IMR-90 (cell line): Measurements from ENCODE around the gene NBEA. TPM values are rescaled to one million over a fixed set of nuclear protein-coding genes. Genes with fewer than 3 reads are reported as not detected.

Source experiments
- ATAC-seq: fragments of 200-7000 bp; cut with Tn5 transposase; 2 replicates; pipeline ENCODE4 v1.9.1; 2020; ENCODE audit warnings: low read depth, mild to moderate bottlenecking, moderate library complexity
- BruUV-seq: library from RNA; stranded (reverse); fragments of 400-500 nt; replicated peaks from 2 replicates; lab custom pipeline; 2021; lab: Mats Ljungman, UMichigan
- CTCF ChIA-PET: fragments of 300-600 bp; formaldehyde crosslinking; extraction: SDS; loops from one replicate; lab custom pipeline; 2021; ENCODE audit warnings: antibody characterized with exemption; lab: Yijun Ruan, JAX
- POLR2A ChIA-PET: fragments of 300-600 bp; sonication (Branson Sonifier 250); formaldehyde crosslinking; loops from one replicate; lab custom pipeline; 2022; ENCODE audit warnings: antibody characterized with exemption; ENCODE audit not compliant: unreplicated experiment; lab: Charles Lee
- DNase-seq: peaks from one replicate; pipeline ENCODE4 v3.0.0; 2013
- H2AFZ ChIP-seq: replicated peaks from 2 replicates; pipeline ENCODE3; 2013; ENCODE audit warnings: low read length, mild to moderate bottlenecking; ENCODE audit not compliant: poor library complexity
- H2AK5ac ChIP-seq: 2 replicates; pipeline ENCODE4 v1.6.1; 2013; ENCODE audit warnings: low read depth, low read length, inconsistent platforms
- H2AK9ac ChIP-seq: replicated peaks from 2 replicates; pipeline ENCODE3; 2013; ENCODE audit warnings: mild to moderate bottlenecking, low read depth, low read length, moderate library complexity; ENCODE audit not compliant: poor library complexity
- H2BK120ac ChIP-seq: 2 replicates; pipeline ENCODE4 v1.6.1; 2013; ENCODE audit warnings: low read depth, low read length, inconsistent platforms
- H2BK15ac ChIP-seq: 3 replicates; pipeline ENCODE4 v1.6.1; 2013; ENCODE audit warnings: low read depth, low read length, inconsistent platforms
- H2BK20ac ChIP-seq: 2 replicates; pipeline ENCODE4 v1.6.1; 2013; ENCODE audit warnings: low read depth, mild to moderate bottlenecking, inconsistent platforms, low read length, moderate library complexity
- H2BK5ac ChIP-seq: 2 replicates; pipeline ENCODE4 v1.6.1; 2013; ENCODE audit warnings: mild to moderate bottlenecking, low read depth, low read length, inconsistent platforms; ENCODE audit not compliant: poor library complexity, severe bottlenecking
- H3K14ac ChIP-seq: replicated peaks from 2 replicates; pipeline ENCODE4 v1.6.1; 2013; ENCODE audit warnings: low read depth, low read length, inconsistent platforms
- H3K18ac ChIP-seq: 2 replicates; pipeline ENCODE4 v1.6.1; 2013; ENCODE audit warnings: low read depth, low read length, control low read depth
- H3K23ac ChIP-seq: 2 replicates; pipeline ENCODE4 v1.6.1; 2013; ENCODE audit warnings: low read depth, low read length, inconsistent platforms
- H3K27ac ChIP-seq: 2 replicates; pipeline ENCODE4 v1.5.1; 2013; ENCODE audit warnings: mild to moderate bottlenecking, control low read depth, low read length; ENCODE audit not compliant: insufficient read depth
- H3K27me3 ChIP-seq: 2 replicates; pipeline ENCODE4 v1.6.1; 2013; ENCODE audit warnings: low read length; ENCODE audit not compliant: control insufficient read depth, insufficient read depth
- H3K36me3 ChIP-seq: 2 replicates; pipeline ENCODE4 v1.6.1; 2013; ENCODE audit warnings: low read length, mixed read lengths; ENCODE audit not compliant: control insufficient read depth, insufficient read depth
- H3K4ac ChIP-seq: 2 replicates; pipeline ENCODE4 v1.6.1; 2013; ENCODE audit warnings: low read depth, low read length, inconsistent platforms
- H3K4me1 ChIP-seq: 2 replicates; pipeline ENCODE4 v1.6.1; 2013; ENCODE audit warnings: low read length, mixed read lengths; ENCODE audit not compliant: control insufficient read depth, insufficient read depth
- H3K4me2 ChIP-seq: 2 replicates; pipeline ENCODE4 v1.6.1; 2013; ENCODE audit warnings: low read depth, mild to moderate bottlenecking, control low read depth, low read length, moderate library complexity
- H3K4me3 ChIP-seq: 2 replicates; pipeline ENCODE4 v1.5.1; 2013; ENCODE audit warnings: low read depth, mild to moderate bottlenecking, control low read depth, low read length, moderate library complexity; ENCODE audit not compliant: insufficient read depth
- H3K56ac ChIP-seq: 2 replicates; pipeline ENCODE4 v1.6.1; 2013; ENCODE audit warnings: low read length, inconsistent platforms; ENCODE audit not compliant: insufficient read depth; ENCODE audit errors: extremely low read depth
- H3K79me1 ChIP-seq, 2 experiments: 2 replicates each; pipeline ENCODE4 v1.6.1; 2013; ENCODE audit warnings: low read length in 2 of 2, inconsistent platforms in 1 of 2, low read depth in 1 of 2
- H3K9ac ChIP-seq: 2 replicates; pipeline ENCODE4 v1.6.1; 2013; ENCODE audit warnings: low read depth, low read length, control low read depth
- H3K9me1 ChIP-seq: 2 replicates; pipeline ENCODE4 v1.6.1; 2013; ENCODE audit warnings: low read length, inconsistent platforms; ENCODE audit not compliant: insufficient read depth
- H3K9me3 ChIP-seq: 2 replicates; pipeline ENCODE4 v1.6.1; 2013; ENCODE audit warnings: low read length; ENCODE audit not compliant: control insufficient read depth, insufficient read depth
- H4K20me1 ChIP-seq: 2 replicates; pipeline ENCODE4 v1.6.1; 2013; ENCODE audit warnings: low read length, inconsistent platforms; ENCODE audit not compliant: insufficient read depth
- H4K5ac ChIP-seq: 2 replicates; pipeline ENCODE4 v1.6.1; 2013; ENCODE audit warnings: mild to moderate bottlenecking, low read depth, low read length, control low read depth
- H4K8ac ChIP-seq, 2 experiments: 2 replicates each; pipeline ENCODE4 v1.6.1; 2013; ENCODE audit warnings: low read depth in 2 of 2, low read length in 2 of 2, control low read depth in 1 of 2, inconsistent platforms in 1 of 2
- H4K91ac ChIP-seq: 2 replicates; pipeline ENCODE4 v1.6.1; 2013; ENCODE audit warnings: low read depth, low read length, inconsistent platforms; ENCODE audit not compliant: insufficient read depth
- BHLHE40 ChIP-seq: fragments of 150-350 bp; IDR thresholded peaks from 2 replicates; pipeline ENCODE4 v1.6.1; 2016; ENCODE audit warnings: mild to moderate bottlenecking, low read depth, low read length
- CEBPB ChIP-seq: IDR thresholded peaks from 2 replicates; pipeline ENCODE4 v1.6.1; 2012; ENCODE audit warnings: low read depth, low read length, improper control_type of control experiment
- FOS ChIP-seq: fragments of 150-350 bp; IDR thresholded peaks from 2 replicates; pipeline ENCODE4 v1.6.1; 2016; ENCODE audit warnings: low read depth, low read length
- MAFK ChIP-seq: IDR thresholded peaks from 2 replicates; pipeline ENCODE4 v1.6.1; 2012; ENCODE audit warnings: low read depth, low read length, improper control_type of control experiment
- MAZ ChIP-seq: IDR thresholded peaks from 2 replicates; pipeline ENCODE4 v1.6.1; 2012; ENCODE audit warnings: low read depth, mild to moderate bottlenecking, low read length, improper control_type of control experiment, moderate library complexity, borderline replicate concordance
- NFE2L2 ChIP-seq: fragments of 150-350 bp; IDR thresholded peaks from 2 replicates; pipeline ENCODE4 v1.6.1; 2016; ENCODE audit warnings: low read depth, mild to moderate bottlenecking, low read length
- POLR2A ChIP-seq: IDR thresholded peaks from 2 replicates; pipeline ENCODE4 v1.6.1; 2012; ENCODE audit warnings: mild to moderate bottlenecking, low read depth, low read length
- RAD21 ChIP-seq: IDR thresholded peaks from 2 replicates; pipeline ENCODE4 v1.6.1; 2012; ENCODE audit warnings: low read length, improper control_type of control experiment
- RCOR1 ChIP-seq: IDR thresholded peaks from 2 replicates; pipeline ENCODE4 v1.6.1; 2012; ENCODE audit warnings: mild to moderate bottlenecking, low read length, improper control_type of control experiment; ENCODE audit not compliant: insufficient replicate concordance
- RFX5 ChIP-seq: IDR thresholded peaks from 2 replicates; pipeline ENCODE4 v1.8.0; 2012; ENCODE audit warnings: low read depth, mild to moderate bottlenecking, low read length, moderate library complexity
- SMC3 ChIP-seq: fragments of 150-350 bp; IDR thresholded peaks from 2 replicates; pipeline ENCODE4 v1.6.1; 2016; ENCODE audit warnings: low read depth, mild to moderate bottlenecking, antibody characterized with exemption, low read length, moderate library complexity
- dilution Hi-C: fragments of 300-500 bp; cut with HindIII; formaldehyde crosslinking; loops from one replicate; pipeline ENCODE4 v1.14.3; 2018; ENCODE audit warnings: low sequenced_read_pairs; ENCODE audit not compliant: unreplicated experiment
- in situ Hi-C: fragments of 300-500 bp; cut with MboI; formaldehyde crosslinking; loops from 3 replicates; pipeline ENCODE4 v1.14.3; 2019; ENCODE audit warnings: low sequenced_read_pairs, inconsistent platforms, mixed read lengths
- intact Hi-C: fragments of 100-400 bp; cut with micrococcal nuclease; formaldehyde crosslinking; loops from 2 replicates; pipeline ENCODE4 v1.10.0; 2022
- polyA plus RNA-seq, 3 experiments: library from polyadenylated mRNA; depleted of rRNA; stranded (reverse); fragments of >200 nt; gene quantifications; 2 replicates each; pipeline ENCODE4 v1.2.3, GENCODE V29; 2012; ENCODE audit warnings: low replicate concordance in 1 of 3
- total RNA-seq: library from RNA; depleted of rRNA; stranded (reverse); fragments of >200 nt; gene quantifications from 2 replicates; pipeline ENCODE4 v1.2.3, GENCODE V29; 2012
- TF ChIP-seq, protein P1 (sequence below): conservative IDR thresholded peaks from 2 replicates; pipeline ENCODE4 v1.5.1; 2012; ENCODE audit warnings: mild to moderate bottlenecking, low read depth, low read length, improper control_type of control experiment

The NBEA gene
- total and polyA plus RNA-seq, 2 of the 4 experiments (the other 2 are of a cell fraction), result 0.82 to 2.2 TPM

DNA sequence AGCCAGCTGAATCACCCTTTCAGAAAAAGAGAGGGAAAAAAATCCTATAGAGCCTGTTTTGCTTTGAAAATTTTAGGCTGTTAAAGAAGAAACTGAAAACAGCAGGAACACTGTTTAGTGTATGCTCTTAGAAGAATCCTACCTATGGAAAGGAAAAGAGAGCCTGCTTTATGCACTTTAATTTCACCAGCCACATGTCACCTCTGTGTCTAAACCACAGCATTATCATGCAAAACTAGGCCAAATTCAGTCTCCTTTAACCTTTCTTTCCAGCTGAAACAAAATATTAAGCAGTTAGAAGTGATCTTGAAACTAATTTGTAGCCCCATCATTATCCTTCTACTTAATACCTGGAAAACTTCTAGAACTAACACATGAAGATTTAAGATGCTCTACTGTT lies 631.6 kb downstream of the NBEA start:
- H2AK5ac ChIP-seq, result no peak overlapping the region
- H3K79me1 ChIP-seq, result no peaks in the 10 kb centered on the region
- H3K56ac ChIP-seq, result no peak overlapping the region
- H2BK20ac ChIP-seq, result no peak overlapping the region
- no peak for DNase-seq
- H2AK9ac ChIP-seq, result no peak overlapping the region
- H4K20me1 ChIP-seq, result no peaks in the 10 kb centered on the region
- in situ Hi-C loops, result no loop called here
- no peak for TF ChIP-seq MAFK
- TF ChIP-seq MAZ, result no peak
- TF ChIP-seq RAD21, result no peak
- TF ChIP-seq SMC3, result no peak
- TF ChIP-seq FOS, result no peak
- TF ChIP-seq RCOR1, result no peak
- no peak for TF ChIP-seq CEBPB
- no peak for TF ChIP-seq NFE2L2
- no peak for TF ChIP-seq BHLHE40
- TF ChIP-seq RFX5, result no peak
- TF ChIP-seq, protein P1, sequence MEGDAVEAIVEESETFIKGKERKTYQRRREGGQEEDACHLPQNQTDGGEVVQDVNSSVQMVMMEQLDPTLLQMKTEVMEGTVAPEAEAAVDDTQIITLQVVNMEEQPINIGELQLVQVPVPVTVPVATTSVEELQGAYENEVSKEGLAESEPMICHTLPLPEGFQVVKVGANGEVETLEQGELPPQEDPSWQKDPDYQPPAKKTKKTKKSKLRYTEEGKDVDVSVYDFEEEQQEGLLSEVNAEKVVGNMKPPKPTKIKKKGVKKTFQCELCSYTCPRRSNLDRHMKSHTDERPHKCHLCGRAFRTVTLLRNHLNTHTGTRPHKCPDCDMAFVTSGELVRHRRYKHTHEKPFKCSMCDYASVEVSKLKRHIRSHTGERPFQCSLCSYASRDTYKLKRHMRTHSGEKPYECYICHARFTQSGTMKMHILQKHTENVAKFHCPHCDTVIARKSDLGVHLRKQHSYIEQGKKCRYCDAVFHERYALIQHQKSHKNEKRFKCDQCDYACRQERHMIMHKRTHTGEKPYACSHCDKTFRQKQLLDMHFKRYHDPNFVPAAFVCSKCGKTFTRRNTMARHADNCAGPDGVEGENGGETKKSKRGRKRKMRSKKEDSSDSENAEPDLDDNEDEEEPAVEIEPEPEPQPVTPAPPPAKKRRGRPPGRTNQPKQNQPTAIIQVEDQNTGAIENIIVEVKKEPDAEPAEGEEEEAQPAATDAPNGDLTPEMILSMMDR, result no peak
- no peak for TF ChIP-seq POLR2A
- no peak overlapping the region for H3K4ac ChIP-seq
- no peak for ATAC-seq
- no peaks in the 10 kb centered on the region for H3K36me3 ChIP-seq
- H3K9ac ChIP-seq, result no peak overlapping the region
- no peak overlapping the region for H2BK15ac ChIP-seq
- BruUV-seq, result no TSS peak
- H4K8ac ChIP-seq, result no peak overlapping the region
- H2AFZ ChIP-seq, result no peak overlapping the region
- dilution Hi-C loops, result no loop called here
- intact Hi-C loops, result no loop called here
- no peak overlapping the region for H2BK5ac ChIP-seq
- H3K4me2 ChIP-seq, result no peak overlapping the region
- no peak overlapping the region for H3K23ac ChIP-seq
- H3K18ac ChIP-seq, result no peak overlapping the region
- no peak overlapping the region for H2BK120ac ChIP-seq
- no peaks in the 10 kb centered on the region for H3K9me1 ChIP-seq
- ChIA-PET CTCF (no interaction called here), POLR2A (no interaction called here)
- no peak overlapping the region for H4K91ac ChIP-seq
- H3K14ac ChIP-seq, result no peak overlapping the region
- no peaks in the 10 kb centered on the region for H3K27me3 ChIP-seq
- H4K5ac ChIP-seq, result no peak overlapping the region
- H3K27ac ChIP-seq, result no peak overlapping the region
- H3K9me3 ChIP-seq, result no peaks in the 10 kb centered on the region
- H3K4me3 ChIP-seq, result no peak overlapping the region
- H3K4me1 ChIP-seq, result no peaks in the 10 kb centered on the region
